OCI-LY7 (cell line): ENCODE results near the gene RP9.

Source experiments
- EZH2phosphoT487 ChIP-seq: fragments of 200-600 bp; sonication (generic); IDR thresholded peaks from 2 replicates; pipeline ENCODE4 v1.6.1; 2018; ENCODE audit warnings: low read depth, borderline replicate concordance, mild to moderate bottlenecking, mixed run types, antibody characterized with exemption, low read length, moderate library complexity, mixed read lengths
- TF ChIP-seq, protein P1 (sequence below): fragments of 200-600 bp; sonication (generic); conservative IDR thresholded peaks from 2 replicates; pipeline ENCODE4 v1.5.1; 2014; ENCODE audit warnings: mild to moderate bottlenecking, antibody characterized with exemption, low read length, moderate library complexity, mixed read lengths

DNA sequence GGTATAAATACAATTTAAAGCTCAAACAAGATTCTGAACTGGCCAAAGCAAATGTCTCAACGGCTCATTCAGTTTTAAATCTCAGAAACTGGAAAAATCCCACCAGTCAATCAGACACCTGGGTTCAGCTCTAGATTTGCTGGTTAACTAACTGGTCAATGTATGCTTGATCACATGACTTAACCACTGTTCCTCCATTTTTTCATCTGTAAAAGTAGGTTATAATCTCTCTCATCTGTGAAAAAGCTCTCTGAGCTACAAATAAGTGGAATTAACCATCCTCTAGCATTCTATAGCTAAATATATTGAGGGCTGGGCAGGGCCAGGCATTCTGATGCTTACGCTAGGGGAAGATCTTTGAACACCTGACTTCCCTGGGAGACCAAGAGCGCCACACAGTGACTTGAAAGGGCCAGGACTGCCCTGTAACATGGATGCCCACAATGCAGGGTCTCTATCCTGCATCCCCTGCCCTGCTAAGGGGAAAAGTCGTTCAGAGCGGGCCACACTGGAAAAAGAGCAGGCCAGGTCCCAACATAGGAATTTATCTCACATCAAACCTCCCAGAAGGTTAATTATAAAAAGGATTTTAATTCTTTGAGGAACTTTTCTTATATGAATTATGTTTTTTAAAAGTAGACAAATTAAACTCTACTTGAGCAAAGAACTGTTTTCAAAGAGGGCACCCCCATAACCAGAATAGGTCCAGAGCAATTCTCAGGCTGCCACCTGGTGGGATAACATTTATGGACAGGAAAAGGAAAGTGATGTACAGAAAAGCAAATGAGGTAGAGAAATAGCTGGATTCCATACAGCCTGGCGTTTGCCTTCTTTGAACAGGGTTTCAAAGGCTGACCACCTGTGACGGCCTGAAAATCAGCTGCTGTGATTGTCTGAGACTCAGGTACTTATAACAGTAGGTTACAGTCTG, 1.8 kb downstream of the RP9 start:
- TF ChIP-seq EZH2phosphoT487, result no peak
- TF ChIP-seq, protein P1, sequence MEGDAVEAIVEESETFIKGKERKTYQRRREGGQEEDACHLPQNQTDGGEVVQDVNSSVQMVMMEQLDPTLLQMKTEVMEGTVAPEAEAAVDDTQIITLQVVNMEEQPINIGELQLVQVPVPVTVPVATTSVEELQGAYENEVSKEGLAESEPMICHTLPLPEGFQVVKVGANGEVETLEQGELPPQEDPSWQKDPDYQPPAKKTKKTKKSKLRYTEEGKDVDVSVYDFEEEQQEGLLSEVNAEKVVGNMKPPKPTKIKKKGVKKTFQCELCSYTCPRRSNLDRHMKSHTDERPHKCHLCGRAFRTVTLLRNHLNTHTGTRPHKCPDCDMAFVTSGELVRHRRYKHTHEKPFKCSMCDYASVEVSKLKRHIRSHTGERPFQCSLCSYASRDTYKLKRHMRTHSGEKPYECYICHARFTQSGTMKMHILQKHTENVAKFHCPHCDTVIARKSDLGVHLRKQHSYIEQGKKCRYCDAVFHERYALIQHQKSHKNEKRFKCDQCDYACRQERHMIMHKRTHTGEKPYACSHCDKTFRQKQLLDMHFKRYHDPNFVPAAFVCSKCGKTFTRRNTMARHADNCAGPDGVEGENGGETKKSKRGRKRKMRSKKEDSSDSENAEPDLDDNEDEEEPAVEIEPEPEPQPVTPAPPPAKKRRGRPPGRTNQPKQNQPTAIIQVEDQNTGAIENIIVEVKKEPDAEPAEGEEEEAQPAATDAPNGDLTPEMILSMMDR, result peak; percentile 79
